Lower leg skin (tissue), 4 donors: Measurements from ENCODE around the gene ZNF606. TPM values are rescaled to one million over a fixed set of nuclear protein-coding genes. Genes with fewer than 3 reads are reported as not detected.

Experiments used
- DNase-seq, 2 donors: peaks; one replicate each; pipeline ENCODE4 v3.0.0-alpha.2; 2019; ENCODE audit warnings: low spot score in 2 of 2
- H3K4me3 ChIP-seq: fragments of 200-600 bp; sonication (generic); 2 replicates; pipeline ENCODE4 v1.5.1; 2017; ENCODE audit warnings: mild to moderate bottlenecking, low read depth; ENCODE audit not compliant: poor library complexity, severe bottlenecking
- CTCF ChIP-seq, 3 donors: fragments of 450-650 bp; IDR thresholded peaks; one replicate each; pipeline ENCODE4 v1.5.1; 2016; ENCODE audit warnings: antibody characterized with exemption in 3 of 3, mild to moderate bottlenecking in 3 of 3, moderate library complexity in 2 of 3
- POLR2A ChIP-seq, 2 donors: fragments of 450-650 bp; IDR thresholded peaks; one replicate each; pipeline ENCODE4 v1.6.1; 2016 to 2017; ENCODE audit warnings: antibody characterized with exemption in 2 of 2, mild to moderate bottlenecking in 1 of 2, moderate library complexity in 1 of 2
- WGBS, 2 donors: methylation state at CpG; one replicate each; pipeline ENCODE4 v1.1.5; 2018; 5-methylcytosine and 5-hydroxymethylcytosine counted together
- intact Hi-C: fragments of 100-400 bp; cut with DNase I; formaldehyde crosslinking; loops from one replicate; pipeline ENCODE4 v1.15.0; 2023; ENCODE audit warnings: low total_unique reads
- total RNA-seq, 4 donors: library from RNA; depleted of rRNA; stranded (reverse); fragments of >200 nt; gene quantifications; one replicate each; pipeline ENCODE4 v1.1.0, GENCODE V29; 2016

The ZNF606 gene
- 10 to 100 TPM in 3 of 4 donors, 1 to 10 TPM in 1; 9.6 to 53.4 (median 16.3) TPM for total RNA-seq

- intact Hi-C loops = no loop called here
- 1% methylated on average over 18 to 52 of the region's 91 CpGs for WGBS, 2 donors
These were observed at the start of gene ZNF606 for GRCh38 chr19:58002384-58003173. Gene ZNF606 (minus strand): TSS chr19:58002820. CDS start chr19:58001319, 1,501 bp downstream.

GRCh38 chr19:58052256-58052655, 49.6 kb upstream of the ZNF606 start:
- H3K4me3 ChIP-seq = no peak overlapping the region
- 97 to 99% methylated on average over 16 of the region's 16 CpGs for WGBS, 2 donors
- TF ChIP-seq POLR2A (IDR thresholded peaks at IDR 0.05) = no peak
- no peak for TF ChIP-seq CTCF (IDR thresholded peaks at IDR 0.05)
- intact Hi-C loops = no loop called here
- no peak for DNase-seq

More at GRCh38 chr19:58002384-58003173, at the start of gene ZNF606:
- TF ChIP-seq POLR2A (IDR thresholded peaks at IDR 0.05) = no peak
- TF ChIP-seq CTCF (IDR thresholded peaks at IDR 0.05) = no peak
- H3K4me3 ChIP-seq = peak within 1 kb of the TSS; percentile 96
- DNase-seq = peak; percentile 80 to 96

GRCh38 chr19:58047672-58048071, 45.1 kb upstream of the ZNF606 start:
- H3K4me3 ChIP-seq = no peak overlapping the region
- WGBS, 2 donors = 96 to 99% methylated on average over 7 to 11 of the region's 12 CpGs
- intact Hi-C loops = no loop called here
- no peak for DNase-seq
- TF ChIP-seq CTCF (IDR thresholded peaks at IDR 0.05) (no peak), POLR2A (IDR thresholded peaks at IDR 0.05) (no peak)

DNA sequence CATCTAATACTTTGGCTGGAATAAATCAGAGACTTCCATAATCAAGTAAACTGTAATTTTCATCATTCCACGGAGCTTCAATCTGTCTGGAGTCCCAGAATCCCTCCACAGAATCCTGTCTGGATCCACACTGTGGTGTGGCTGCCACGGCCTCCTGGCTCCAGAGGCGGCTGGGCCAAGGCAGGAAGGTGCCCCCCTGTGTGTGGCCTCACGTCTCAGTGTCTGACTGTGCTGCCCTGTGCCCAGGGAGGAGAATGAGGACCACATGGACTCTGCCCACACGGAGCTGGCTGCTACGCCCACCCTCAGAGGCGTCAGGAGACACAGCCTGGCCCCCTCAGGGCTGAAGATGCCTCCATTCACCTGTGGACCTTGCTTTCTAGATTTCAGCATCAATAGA, 44.2 kb upstream of the ZNF606 start:
- H3K4me3 ChIP-seq = no peak overlapping the region
- WGBS, 2 donors = 84 to 87% methylated on average over 7 of the region's 7 CpGs
- TF ChIP-seq CTCF (IDR thresholded peaks at IDR 0.05) (no peak), POLR2A (IDR thresholded peaks at IDR 0.05) (no peak)
- intact Hi-C loops = no loop called here
- DNase-seq = no peak

DNA sequence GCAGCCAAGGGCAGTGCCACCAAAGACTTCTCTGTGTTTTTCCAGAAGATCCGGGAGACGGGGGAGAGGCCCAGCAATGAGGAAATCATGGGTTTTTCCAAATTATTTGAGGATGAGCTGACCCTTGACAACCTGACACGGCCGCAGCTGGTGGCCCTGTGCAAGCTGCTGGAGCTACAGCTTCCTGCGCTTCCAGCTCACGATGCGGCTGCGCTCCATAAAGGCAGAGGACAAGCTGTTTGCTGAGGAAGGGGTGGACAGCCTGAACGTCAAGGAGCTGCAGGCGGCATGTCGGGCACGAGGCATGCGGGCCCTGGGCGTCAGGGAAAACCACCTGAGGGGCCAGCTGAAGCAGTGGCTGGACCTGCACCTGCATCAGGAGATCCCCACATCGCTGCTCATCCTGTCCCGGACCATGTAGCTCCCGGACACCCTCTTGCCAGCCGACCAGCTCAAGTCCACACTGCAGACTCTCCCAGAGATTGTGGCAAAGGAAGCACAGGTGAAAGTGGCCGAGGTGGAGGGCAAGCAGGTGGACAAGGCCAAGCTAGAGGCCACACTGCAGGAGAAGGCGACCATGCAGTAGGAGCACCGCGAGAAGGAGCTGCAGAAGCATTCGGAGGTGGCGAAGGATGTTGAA, 42.9 kb upstream of the ZNF606 start:
- TF ChIP-seq CTCF (IDR thresholded peaks at IDR 0.05) = no peak
- TF ChIP-seq POLR2A (IDR thresholded peaks at IDR 0.05) = no peak
- intact Hi-C loops = no loop called here
- WGBS, 2 donors = 97% methylated on average over 20 to 23 of the region's 24 CpGs
- no peak overlapping the region for H3K4me3 ChIP-seq
- DNase-seq = no peak
